Cardiac fibroblast (primary cell): Measurements from ENCODE around the gene SLC16A12.
"Not testable (repeated sequence)": the region's sequence is repeated elsewhere in the genome, so short reads cannot be mapped to it uniquely, and the experiment has no call there.

Source experiments
- DNase-seq, 2 donors: peaks; one replicate each; pipeline versions ENCODE4 v3.0.0 to v3.0.0-alpha.2; 2010; ENCODE audit warnings: low read depth in 2 of 2
- H3K4me3 ChIP-seq, 2 donors: replicated peaks in 1 of 2; 1 replicate in 1 of 2; 2 replicates in 1 of 2; pipeline ENCODE4 v1.5.1; 2011; ENCODE audit warnings: low read depth in 2 of 2, low read length in 2 of 2, mild to moderate bottlenecking in 2 of 2, moderate library complexity in 1 of 2
- CTCF ChIP-seq: IDR thresholded peaks from one replicate; pipeline ENCODE4 v1.5.1; 2011; ENCODE audit warnings: low read depth, mild to moderate bottlenecking, low read length, inconsistent platforms

The SLC16A12 gene

GRCh38 chr10:89536013-89536354 is 590 bp upstream of the SLC16A12 start:
- TF ChIP-seq CTCF: no peak
- DNase-seq: no peak
- peak overlapping the region; percentile 35 to 52 for H3K4me3 ChIP-seq

GRCh38 chr10:89534826-89535166 is 598 bp downstream of the SLC16A12 start:
- no peak for DNase-seq
- H3K4me3 ChIP-seq: peak overlapping the region; percentile 52 to 56
- TF ChIP-seq CTCF: no peak

GRCh38 chr10:89532476-89532875 is 2.9 kb downstream of the SLC16A12 start:
- TF ChIP-seq CTCF: no peak
- no peak for DNase-seq
- no peak overlapping the region for H3K4me3 ChIP-seq

- TF ChIP-seq CTCF: no peak
- DNase-seq: no peak
- H3K4me3 ChIP-seq: no peak overlapping the region
Measured at GRCh38 chr10:89531359-89531758, 4.0 kb downstream of the SLC16A12 start.

GRCh38 chr10:89529711-89530110 is 5.7 kb downstream of the SLC16A12 start:
- DNase-seq: peak in 1 of 2 donors; percentile 61
- H3K4me3 ChIP-seq: not testable (repeated sequence)

- H3K4me3 ChIP-seq: no peak overlapping the region
- peak in 1 of 2 donors; percentile 41 for DNase-seq
- TF ChIP-seq CTCF: no peak
Measured at GRCh38 chr10:89526358-89526757, 9.0 kb downstream of the SLC16A12 start.

GRCh38 chr10:89525556-89525955 is 9.8 kb downstream of the SLC16A12 start:
- TF ChIP-seq CTCF: no peak

More at GRCh38 chr10:89525556-89525955, 9.8 kb downstream of the SLC16A12 start:
- no peak for DNase-seq
- H3K4me3 ChIP-seq: no peak overlapping the region
